GM19023 (cell line): ENCODE data around the gene USP21.

Experiments
- ATAC-seq: cut with Tn5 transposase; IDR thresholded peaks from one replicate; pipeline ENCODE4 v1.9.1; 2021; ENCODE audit warnings: mild to moderate bottlenecking, moderate library complexity; ENCODE audit not compliant: unreplicated experiment

The USP21 gene

GRCh38 chr1:161192476-161193465 is 33.5 kb downstream of the USP21 start:
- ATAC-seq: peak; percentile 63

- ATAC-seq: no peak
These were observed 34.4 kb downstream of the USP21 start for GRCh38 chr1:161193561-161194235.

DNA sequence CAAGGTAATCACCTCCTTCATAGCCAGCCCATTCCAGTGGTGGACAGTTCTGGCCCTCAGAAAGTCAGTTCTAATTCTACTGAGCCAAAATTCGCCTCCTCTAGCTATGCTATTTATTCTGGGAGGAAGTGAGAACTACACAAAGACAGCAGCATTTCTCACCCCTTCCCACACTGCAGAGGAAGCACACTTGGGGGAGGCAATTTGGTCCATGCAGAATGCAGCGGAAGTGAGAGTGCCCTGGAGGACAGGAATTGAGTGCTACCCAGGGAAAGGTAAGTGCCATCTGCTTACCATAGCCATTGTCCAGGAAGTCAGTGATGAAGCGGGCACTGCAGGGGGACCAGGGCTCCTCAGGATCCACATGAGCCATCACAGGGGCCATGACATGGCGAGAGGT is 35.9 kb downstream of the USP21 start:
- no peak for ATAC-seq

GRCh38 chr1:161196111-161196510 is 36.8 kb downstream of the USP21 start:
- no peak for ATAC-seq

DNA sequence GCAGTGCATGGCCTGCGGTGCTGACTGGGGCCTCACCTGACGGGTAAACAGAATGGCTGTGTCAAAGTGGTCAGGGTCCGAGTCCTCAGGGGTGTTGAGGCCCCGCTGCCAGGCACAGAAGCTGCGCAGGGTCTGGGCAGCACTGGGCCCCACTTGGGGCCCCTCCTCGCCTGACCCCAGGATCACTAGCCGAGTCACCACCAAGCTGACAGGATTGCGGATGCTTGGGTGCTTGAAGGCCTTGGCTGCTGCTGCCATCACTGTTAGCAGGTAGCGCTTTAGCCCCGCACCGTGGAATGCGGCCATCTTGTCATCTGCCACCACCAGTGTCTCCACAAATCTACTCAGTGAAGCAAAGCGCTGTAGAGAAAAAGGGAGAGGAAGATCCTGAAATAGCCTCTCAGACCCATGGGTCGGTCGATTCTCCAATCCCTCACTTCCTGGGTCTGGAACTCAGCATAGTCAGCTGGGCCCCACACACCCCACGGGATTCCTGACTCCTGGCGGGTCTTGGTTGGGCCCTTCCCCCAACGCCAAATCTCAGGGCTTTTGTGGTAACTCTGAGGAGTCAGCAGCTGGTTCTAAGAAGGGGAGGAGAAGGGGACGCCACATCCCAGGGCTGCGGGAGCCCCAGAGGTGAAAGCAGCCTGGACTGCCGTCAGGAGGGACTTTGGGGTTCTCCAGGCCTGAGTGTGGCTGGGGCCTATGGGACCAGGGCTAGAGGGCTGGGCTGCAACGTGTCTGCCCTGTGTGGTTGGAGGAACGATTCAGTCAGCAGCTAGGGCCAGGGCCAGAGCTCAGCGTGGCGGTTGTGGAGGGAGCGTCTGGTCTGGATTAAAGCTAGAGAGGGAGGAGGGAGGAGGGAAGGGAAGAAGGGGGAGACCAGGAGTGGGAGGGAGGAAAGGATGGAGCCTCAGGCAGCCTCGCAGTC is 37.5 kb downstream of the USP21 start:
- no peak for ATAC-seq

- ATAC-seq: no peak
These were observed 38.4 kb downstream of the USP21 start for GRCh38 chr1:161197560-161198193.

- ATAC-seq: no peak
These were observed 39.0 kb downstream of the USP21 start for GRCh38 chr1:161198194-161198896.

GRCh38 chr1:161198897-161199431 is 39.7 kb downstream of the USP21 start, which contains the start of gene ADAMTS4:
TSS of gene ADAMTS4 (minus strand) at chr1:161199054. CDS start at chr1:161198627, 427 bp downstream.
- ATAC-seq: no peak

DNA sequence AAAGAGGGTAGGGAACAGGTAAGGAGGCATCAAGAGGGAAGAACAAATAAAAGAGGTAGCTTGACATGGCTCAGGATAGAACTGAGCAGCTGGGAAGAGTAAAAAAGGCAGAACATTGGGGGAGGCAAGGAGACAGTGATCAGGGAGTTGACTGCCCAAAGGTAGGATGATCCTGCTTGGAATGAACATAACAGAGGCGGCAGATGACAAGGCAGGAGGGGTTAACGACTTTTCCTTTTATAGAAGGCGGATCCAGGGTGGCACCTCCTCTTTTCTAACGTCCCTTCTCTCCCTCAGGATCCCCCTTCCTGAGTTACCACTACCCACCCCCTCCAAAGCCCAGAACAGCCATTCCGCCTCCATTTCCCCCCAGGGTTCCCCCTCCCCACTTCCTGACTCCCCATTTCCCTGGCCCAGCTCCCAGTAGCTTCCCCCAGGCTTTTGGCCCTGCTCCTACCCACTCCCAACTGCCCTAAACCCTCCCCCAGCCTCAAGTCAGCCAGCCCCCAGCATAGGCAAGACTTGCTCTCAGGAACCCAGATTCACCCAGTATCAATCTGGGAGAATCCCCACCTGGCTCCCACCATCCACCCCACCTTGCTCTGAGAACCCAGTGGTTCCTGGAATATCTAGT is 40.3 kb downstream of the USP21 start:
- ATAC-seq: no peak

GRCh38 chr1:161200421-161200991 is 41.2 kb downstream of the USP21 start:
- no peak for ATAC-seq

DNA sequence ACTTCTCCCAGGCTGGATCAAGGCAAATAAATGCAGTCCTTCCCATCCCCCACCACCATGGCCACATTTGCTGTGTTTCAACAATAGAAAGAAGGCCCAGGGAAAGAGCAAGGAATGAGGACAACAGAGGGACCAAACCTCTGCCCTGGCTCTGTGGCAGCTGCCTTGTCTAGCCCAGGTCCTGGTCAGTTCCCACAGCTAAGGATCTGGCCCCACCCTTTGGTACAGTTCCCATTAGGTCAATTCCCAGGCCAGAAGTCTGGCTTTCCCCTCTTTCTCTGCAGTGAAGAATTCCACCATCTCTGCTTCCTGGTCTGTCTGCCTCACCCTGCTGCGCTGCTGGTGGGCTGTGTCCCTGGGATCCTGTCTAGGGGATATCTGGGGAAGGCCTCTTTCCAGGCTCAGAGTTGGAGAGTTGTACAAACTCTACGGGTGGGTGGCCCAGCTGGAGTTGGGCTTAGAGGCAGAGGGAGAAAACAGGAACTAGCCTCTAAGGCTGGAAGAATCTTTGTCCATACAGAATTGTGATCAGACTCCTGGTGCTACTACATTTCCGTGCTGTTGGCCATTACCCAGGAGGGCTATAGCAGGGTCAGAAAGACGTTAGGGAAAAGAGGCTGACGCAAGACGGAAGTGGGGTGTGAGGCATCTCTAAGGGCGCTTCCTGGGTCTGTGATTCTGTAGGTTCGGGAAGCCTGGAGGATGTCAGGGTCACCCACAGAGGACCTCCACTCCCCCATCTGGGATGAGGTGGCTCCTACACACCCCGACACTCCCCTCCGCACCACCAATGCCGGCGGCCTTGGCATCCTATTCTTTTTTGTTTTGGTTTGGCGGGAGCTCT is 41.9 kb downstream of the USP21 start:
- ATAC-seq: no peak

DNA sequence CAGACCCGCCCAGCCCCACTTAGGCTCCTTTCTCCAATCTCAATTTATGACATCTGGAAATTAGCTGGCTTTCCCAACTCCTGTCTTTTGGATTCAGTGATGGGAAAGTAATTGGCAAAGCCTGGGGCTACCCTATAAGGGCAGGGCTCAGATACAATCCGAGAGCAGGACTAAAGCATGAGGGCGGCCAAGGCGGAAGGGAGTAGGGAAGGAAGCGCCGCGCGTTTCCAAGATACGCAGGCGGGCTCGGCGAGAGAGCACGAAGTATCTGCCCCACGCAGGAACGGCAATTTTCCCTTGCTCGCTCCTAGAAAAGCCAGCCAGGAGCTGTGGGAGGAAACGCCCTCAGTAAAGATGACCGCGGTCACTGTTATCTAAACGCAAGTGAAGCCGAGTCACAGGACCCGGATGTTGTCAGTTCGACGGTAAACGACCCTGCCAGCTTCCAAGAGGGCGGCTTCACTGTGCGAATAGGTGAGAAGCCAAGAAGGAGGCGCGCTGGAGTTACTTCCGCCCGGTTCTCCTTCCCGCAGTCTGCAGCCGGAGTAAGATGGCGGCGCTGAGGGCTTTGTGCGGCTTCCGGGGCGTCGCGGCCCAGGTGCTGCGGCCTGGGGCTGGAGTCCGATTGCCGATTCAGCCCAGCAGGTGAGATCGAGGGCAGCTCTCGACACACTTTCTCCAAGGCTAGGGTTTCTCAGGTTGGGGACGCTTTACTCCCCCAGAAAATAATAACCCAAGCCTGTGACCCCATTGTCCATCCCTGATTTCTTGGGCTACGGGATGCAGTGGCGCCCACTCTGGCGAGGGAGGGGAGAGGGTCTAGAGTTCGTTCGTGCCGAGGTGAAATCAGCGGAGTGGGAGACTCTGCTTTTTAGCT is 42.8 kb downstream of the USP21 start, which contains the start of gene NDUFS2:
TSS of gene NDUFS2 (plus strand) at position 532 of the 877 bp plus-strand sequence. CDS start at position 551, 19 bp downstream.
- peak; percentile 97 for ATAC-seq

- no peak for ATAC-seq
These were observed 47.3 kb downstream of the USP21 start for GRCh38 chr1:161206411-161207140.

GRCh38 chr1:161207173-161207572 is 47.9 kb downstream of the USP21 start:
- ATAC-seq: no peak

DNA sequence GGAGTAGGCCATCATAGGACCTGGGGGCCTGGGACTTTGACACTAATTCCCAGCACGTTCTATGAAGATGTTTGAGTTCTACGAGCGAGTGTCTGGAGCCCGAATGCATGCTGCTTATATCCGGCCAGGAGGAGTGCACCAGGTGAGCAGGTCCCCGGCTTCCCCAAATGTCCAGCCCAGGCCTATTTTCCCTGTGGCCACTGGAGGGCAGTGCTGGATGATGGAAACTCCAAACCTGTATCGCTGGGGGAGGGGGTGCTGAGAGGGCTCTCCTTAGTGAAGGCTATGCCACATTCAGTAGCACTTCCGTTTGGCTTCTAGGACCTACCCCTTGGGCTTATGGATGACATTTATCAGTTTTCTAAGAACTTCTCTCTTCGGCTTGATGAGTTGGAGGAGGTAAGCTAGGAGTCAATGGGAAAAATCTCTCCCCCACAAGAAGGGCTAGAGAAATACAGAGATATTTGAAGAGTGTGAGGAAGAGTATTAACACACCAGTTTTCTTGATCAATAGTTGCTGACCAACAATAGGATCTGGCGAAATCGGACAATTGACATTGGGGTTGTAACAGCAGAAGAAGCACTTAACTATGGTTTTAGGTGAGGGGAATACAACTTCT is 50.6 kb downstream of the USP21 start:
- peak; percentile 73 for ATAC-seq
